Stimulated activated naive CD4-positive, alpha-beta T cell treated with Interleukin-2 at 50 U/mL for 16 hours (primary cell): ENCODE data around the gene SNX19.
A peak's percentile ranks its signal among the peaks of the same experiment; 100 is the strongest.
"Not testable (repeated sequence)": the region's sequence is repeated elsewhere in the genome, so short reads cannot be mapped to it uniquely, and the experiment has no call there.

Source experiments
- DNase-seq: peaks from one replicate; lab custom pipeline; 2025; lab: John Stamatoyannopoulos, UW

The SNX19 gene, protein sequence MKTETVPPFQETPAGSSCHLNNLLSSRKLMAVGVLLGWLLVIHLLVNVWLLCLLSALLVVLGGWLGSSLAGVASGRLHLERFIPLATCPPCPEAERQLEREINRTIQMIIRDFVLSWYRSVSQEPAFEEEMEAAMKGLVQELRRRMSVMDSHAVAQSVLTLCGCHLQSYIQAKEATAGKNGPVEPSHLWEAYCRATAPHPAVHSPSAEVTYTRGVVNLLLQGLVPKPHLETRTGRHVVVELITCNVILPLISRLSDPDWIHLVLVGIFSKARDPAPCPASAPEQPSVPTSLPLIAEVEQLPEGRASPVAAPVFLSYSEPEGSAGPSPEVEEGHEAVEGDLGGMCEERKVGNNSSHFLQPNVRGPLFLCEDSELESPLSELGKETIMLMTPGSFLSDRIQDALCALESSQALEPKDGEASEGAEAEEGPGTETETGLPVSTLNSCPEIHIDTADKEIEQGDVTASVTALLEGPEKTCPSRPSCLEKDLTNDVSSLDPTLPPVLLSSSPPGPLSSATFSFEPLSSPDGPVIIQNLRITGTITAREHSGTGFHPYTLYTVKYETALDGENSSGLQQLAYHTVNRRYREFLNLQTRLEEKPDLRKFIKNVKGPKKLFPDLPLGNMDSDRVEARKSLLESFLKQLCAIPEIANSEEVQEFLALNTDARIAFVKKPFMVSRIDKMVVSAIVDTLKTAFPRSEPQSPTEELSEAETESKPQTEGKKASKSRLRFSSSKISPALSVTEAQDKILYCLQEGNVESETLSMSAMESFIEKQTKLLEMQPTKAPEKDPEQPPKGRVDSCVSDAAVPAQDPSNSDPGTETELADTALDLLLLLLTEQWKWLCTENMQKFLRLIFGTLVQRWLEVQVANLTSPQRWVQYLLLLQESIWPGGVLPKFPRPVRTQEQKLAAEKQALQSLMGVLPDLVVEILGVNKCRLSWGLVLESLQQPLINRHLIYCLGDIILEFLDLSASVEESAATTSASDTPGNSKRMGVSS

DNA sequence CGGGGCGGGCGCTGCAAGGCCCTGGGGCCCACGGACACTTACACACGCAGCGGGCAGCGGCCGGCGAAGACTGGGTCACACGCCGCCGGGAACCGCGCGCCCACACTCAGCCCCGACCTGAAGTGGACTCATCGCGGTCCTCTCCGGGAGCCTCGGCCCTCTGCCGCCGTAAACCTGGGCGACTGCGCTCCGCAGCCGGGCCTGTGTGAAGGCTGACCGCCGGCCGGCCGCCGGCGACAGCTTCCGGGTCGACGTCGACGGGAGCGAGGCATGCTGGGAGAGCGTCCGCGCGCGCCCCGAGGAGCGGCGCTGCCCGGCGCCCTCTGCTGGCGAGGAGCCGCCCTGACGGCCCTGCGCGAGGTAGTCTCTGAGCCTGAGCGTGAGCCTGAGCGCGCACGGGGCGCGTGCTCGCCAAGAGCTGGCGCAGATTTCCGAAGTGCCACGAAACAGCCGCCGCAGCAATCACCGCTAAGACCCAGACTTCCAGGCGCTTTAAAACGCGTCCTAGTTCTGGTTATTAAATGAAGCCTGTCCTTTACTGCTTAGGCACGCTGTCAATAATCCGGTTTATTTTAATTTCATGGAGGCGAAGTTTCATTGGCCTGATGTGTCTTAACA, at the start of gene SNX19:
Gene SNX19, minus strand, starts transcription at position 242 of the 618 bp plus-strand sequence. CDS start 540 bp downstream, outside the sequence.
- peak; percentile 85 for DNase-seq

GRCh38 chr11:130964058-130964792, 47.9 kb upstream of the SNX19 start:
- no peak for DNase-seq

DNA sequence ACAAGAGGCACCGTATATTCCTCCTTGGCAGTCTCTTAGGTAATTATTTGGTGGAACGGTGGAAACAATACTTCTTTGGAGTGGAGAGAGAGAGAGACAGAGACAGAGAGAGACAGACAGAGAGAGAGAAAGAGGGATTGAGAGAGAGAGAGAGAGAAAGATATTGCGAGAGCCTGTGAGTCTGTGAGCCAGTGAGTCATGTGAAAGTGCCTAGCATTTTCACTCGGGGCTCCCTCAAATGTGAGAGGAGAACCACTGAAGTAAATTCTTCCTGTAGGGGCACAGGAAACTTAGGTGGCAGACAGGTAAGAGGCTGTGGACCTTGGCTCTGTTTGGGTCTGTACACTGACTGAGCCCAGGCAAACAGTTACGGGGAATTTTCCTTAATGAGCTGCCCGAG, 31.6 kb upstream of the SNX19 start:
- DNase-seq = no peak

DNA sequence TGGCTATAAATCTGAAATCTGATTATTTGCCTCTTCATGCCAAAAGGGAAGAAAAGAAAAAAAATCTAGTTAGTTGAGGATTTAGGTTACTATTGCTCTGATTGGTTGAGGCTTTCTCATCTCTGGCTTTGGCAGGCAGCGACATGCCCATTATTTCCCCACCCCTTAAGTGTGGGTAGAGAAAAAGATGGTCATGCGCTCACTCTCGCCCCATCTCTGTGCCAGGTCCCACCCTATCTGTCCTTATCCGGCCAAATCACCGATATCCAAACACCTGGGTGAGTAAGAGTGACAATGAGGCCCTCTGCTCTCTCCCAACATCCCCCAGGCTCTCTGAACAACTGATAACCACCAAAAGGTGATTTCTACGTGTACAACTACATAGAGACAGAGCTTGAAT, 31.2 kb upstream of the SNX19 start:
- no peak for DNase-seq

DNA sequence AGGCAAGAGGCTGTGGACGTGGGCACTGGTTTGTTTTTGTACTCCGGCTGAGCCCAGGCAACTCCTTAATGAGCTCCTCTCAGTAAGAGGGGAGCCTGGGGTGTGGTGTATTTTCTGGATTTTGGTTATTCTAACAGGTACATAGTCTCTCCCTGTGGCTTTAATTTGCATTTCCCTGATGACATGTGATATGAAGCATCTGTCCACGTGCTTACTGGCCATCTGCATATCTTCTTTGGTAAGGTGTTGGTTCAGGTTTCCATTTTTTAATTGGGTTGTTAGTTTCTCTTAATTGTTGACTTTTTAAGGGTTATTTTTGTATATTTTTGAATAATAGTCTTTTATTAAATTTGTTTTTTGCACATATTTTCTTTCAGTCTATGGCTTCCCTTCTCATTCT, 30.8 kb upstream of the SNX19 start:
- no peak for DNase-seq

- DNase-seq = no peak
Observed at GRCh38 chr11:130945896-130946295, 29.6 kb upstream of the SNX19 start.

DNA sequence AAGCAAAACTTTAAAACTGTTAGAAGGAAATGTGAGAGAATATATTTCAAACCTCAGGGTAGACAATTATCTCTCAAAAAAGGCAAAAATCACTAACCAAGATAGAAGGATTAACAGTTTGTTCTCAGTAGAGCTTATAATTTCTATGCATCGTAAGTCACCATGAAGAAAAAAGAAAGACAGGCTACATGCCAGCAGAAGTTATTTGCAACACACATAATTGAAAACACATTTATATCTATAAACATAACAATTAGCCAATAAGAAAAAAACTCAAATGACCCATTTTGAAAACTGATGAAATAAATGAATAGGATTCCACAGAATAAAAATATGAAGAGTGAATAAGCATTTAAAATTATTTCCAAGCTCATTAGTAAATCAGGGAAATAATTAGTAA, 24.4 kb upstream of the SNX19 start:
- no peak for DNase-seq

DNA sequence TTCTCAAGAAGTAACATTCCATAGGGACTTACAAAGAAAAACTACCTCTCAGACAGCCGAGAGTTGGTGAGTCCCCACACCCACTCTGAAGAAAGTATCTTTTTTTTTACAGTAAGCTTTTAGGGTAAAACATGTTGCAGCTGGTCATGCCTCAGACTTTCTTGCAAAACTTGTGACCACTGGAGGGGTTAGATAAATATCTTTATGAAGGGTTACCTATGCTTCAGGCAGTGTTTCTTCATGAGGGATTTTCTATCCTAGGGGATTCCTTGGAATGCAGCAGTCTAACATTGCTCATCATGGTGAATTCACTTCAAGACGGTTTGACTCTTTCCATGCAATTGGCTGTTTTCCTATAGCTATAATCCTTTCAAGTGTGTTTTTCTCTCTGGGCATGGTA, 20.8 kb upstream of the SNX19 start:
- DNase-seq = no peak

DNA sequence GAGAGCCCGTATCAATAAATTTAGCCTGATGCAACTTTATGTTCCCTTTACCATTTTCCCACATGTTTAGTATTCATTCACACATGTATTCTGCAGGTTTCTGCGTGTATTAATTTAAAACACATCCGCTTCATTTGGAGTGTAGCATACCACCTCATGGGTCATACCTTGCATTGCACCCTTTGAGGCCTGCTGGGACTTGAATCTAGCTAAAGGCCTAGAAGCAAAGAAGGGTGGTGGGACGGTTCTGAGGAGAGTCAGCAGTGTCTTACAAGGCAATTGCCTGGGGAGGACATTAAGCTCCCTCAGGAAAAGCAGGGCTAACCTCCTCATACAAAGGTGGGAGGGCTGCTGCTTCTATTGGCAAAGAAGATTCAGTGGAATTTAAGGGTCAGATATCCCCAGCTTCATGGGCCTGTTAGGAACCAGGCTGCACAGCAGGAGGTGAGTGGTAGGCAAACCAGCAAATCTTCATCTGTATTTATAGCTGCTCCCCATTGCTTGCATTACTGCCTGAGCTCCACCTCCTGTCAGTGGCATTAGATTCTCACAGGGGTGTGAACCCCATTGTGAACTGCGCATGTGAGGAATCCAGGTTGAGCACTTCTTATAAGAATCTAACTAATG, 15.9 kb upstream of the SNX19 start:
- DNase-seq = no peak

- no peak for DNase-seq
Observed at GRCh38 chr11:130924750-130925149, 8.5 kb upstream of the SNX19 start.

GRCh38 chr11:130920612-130921011, 4.3 kb upstream of the SNX19 start:
- DNase-seq = not testable (repeated sequence)

DNA sequence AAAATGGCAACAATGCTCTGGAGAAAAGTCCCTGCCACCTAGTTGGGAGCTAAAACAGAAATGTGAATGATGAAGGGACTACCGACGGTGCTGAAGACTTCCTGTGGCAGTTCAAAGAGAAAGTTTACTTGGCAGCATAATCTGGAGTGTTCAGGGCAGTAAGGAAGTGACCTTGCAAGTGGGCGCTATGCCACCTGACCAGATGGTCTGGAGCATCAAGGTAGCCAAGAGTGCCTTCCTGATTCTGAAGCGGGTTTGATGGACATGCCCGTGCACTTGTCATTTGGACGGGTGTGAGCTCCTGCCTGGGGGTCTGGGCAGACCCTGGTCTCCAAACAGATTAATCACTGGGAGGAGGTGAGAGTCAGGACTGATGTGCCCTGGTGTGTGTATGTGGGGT, 1.8 kb upstream of the SNX19 start:
- no peak for DNase-seq

DNA sequence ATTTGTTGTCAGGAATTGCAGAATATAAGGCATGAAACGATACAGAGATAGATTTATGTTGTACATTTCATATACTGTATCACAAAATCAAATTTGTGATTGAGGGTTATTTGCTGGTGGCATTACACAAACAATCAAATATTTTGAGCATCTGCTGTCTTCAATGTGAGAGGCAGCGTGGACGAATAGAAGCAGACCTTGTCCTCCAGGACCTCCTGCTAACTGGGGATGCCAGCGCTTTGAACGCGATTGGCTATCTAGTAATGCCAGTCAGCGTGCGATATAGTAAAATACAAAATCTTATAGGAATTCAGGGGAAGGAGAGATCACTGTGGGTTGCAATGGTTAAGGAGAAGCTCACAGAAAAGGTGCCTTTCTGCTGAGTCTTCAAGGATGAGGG, 631 bp upstream of the SNX19 start:
- DNase-seq = no peak

DNA sequence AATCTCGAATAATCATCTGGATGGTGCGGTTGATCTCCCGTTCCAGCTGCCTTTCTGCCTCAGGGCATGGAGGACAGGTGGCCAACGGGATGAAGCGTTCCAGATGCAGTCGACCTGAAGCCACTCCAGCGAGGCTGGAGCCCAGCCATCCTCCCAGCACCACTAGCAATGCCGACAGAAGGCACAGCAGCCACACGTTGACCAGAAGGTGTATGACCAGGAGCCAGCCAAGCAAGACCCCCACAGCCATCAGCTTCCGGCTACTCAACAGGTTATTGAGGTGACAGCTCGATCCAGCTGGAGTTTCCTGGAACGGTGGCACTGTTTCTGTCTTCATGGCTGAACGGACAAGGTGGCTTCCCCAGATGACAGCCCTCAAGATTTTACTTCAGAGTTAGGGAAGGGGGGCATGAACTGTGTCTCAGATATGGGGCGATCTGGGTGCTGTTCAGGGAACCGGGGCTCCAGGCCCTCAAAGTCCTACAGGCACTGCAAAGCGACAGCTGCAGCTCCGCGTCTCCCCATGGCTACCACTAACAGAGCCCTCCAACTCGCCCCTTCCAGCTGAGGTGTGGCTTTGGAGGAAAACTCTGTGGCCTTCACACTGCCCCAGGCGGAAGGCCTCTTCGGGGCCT, 559 bp downstream of the SNX19 start:
- DNase-seq = no peak

- no peak for DNase-seq
Observed at GRCh38 chr11:130913268-130913667, 3.0 kb downstream of the SNX19 start.

DNA sequence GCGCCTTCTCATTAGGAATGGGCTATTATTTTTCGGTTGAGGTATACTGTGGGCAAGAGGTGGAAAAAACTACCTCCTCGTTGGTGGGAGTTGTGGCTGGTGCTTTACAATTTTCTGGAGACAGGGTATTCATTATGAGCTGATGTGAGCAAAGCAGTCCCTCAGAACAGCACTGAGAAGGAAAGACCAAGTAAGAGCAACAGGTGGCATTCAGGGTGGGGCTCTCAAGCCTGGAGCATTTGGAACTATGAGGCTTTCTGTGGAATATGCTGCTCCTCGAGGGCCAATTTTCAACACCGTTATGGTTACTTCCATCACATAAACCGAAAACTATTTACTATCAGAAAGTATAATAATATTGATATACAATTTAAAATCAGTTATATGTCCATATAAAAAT, 3.7 kb downstream of the SNX19 start:
- no peak for DNase-seq

GRCh38 chr11:130911306-130911705, 5.0 kb downstream of the SNX19 start:
- no peak for DNase-seq

- no peak for DNase-seq
Observed at GRCh38 chr11:130909650-130910049, 6.6 kb downstream of the SNX19 start.

DNA sequence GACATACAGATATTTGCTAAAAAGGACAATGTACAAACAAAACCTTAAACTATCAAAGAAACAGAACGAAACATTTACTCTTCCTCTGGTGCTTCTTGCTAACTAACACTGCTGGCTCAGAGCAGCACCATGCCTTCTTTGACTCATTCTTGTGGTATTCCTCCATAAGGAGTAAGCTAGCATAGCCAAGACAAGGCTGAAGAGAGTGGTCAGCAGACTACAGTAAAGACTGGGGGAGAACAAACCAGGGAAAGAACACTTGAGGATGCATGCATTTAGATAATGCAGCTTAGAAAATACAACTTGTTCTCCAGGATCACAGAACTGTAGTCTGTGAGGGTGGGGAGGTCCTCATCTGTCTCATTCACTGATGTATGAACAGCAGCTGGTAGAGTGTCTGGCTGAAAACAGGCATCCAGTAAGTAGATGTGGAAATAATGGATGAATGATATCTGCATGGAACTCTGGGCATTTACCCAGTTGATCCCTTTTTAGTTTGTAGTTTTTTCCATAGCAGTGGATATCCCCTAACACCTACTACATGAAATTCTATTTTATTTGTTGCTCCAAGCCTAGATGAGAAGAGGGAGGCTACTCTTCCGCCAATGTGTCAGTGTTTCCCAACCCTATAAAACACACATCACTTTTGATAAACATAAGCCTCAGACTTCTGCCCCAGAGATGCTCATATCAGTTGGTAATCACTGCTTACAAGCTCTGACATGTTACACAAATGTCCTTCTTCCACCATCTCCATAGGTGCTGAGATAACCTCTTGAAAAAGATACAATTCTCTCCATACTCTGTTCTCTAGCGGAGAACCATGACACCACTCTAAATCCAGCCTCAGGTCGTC, 7.3 kb downstream of the SNX19 start:
- no peak for DNase-seq

GRCh38 chr11:130908061-130908460, 8.2 kb downstream of the SNX19 start:
- no peak for DNase-seq
